ENCODE measurements around the gene PBX1. TPM values are rescaled to one million over a fixed set of nuclear protein-coding genes. Genes with fewer than 3 reads are reported as not detected.

PBX1 gene
- total RNA-seq, 4 donors from 2014 or later, result 33.3 to 61.8 (median 56.2) TPM

DNA sequence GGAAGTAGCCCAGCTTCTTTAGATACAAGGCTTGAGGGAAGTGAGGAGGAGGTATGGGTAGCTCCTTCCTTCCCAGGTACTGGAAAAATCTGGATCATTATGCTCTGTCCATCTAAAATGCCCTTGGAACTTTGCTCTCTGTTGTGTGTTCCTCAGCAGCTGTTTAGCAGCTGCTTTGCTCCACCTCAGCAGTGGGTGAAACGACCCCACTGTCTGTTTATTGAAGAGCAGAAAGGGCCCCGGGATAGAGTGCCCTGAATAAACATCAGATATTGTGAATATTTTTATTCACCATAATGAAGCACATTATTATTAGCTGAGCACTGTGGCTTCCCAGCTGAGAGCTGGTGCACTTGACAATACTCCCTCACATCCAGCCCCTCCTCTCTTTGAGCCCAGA lies 237.9 kb downstream of the PBX1 start:
- no peak for ATAC-seq (ENCODE audit: low FRiP score)
- DNase-seq (ENCODE audit: low spot score), result no peak
- TF ChIP-seq, protein P1, sequence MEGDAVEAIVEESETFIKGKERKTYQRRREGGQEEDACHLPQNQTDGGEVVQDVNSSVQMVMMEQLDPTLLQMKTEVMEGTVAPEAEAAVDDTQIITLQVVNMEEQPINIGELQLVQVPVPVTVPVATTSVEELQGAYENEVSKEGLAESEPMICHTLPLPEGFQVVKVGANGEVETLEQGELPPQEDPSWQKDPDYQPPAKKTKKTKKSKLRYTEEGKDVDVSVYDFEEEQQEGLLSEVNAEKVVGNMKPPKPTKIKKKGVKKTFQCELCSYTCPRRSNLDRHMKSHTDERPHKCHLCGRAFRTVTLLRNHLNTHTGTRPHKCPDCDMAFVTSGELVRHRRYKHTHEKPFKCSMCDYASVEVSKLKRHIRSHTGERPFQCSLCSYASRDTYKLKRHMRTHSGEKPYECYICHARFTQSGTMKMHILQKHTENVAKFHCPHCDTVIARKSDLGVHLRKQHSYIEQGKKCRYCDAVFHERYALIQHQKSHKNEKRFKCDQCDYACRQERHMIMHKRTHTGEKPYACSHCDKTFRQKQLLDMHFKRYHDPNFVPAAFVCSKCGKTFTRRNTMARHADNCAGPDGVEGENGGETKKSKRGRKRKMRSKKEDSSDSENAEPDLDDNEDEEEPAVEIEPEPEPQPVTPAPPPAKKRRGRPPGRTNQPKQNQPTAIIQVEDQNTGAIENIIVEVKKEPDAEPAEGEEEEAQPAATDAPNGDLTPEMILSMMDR (IDR thresholded peaks at IDR 0.05), result no peak

- DNase-seq (ENCODE audit: low spot score) (no peak), ATAC-seq (ENCODE audit: low FRiP score) (no peak)
- TF ChIP-seq, protein P1 (IDR thresholded peaks at IDR 0.05), result no peak
Measured at GRCh38 chr1:164801246-164801731, 242.3 kb downstream of the PBX1 start.

DNA sequence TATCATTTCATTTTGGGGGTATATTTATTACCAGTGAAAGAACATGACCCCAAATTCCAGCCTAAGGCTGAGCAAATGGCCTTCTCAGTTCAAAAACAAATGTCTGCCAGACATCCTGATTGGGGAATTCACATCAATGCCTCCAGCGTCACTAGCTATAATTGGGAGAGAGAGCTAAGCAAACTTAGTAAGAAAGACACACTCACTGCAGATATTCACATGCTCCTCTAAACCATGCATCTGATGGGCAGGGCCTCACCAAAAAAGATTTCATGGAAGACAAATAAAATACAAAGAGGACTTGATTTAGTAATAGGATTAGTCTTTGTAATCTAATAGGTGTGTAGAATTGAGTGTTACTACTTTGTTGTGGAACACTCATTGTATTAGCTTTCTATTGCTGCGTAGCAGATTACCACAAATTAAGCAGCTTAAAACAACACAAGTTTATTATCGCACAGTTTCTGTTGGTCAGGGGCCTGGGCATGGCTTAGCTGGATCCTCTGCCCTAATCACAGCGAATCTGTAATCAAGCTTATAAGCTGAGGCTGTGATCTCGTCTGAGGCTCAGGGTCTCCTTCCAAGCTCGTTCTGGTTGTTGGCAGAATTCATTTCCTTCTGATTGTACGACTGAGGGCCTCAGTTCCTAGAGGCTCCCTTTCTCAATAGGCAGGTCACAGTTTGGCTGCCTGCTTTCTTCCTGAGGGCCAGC lies 243.0 kb downstream of the PBX1 start:
- ATAC-seq (ENCODE audit: low FRiP score) (no peak), DNase-seq (ENCODE audit: low spot score) (no peak)
- TF ChIP-seq, protein P1 (IDR thresholded peaks at IDR 0.05), result no peak

- ATAC-seq (ENCODE audit: low FRiP score) (no peak), DNase-seq (ENCODE audit: low spot score) (no peak)
- TF ChIP-seq, protein P1 (IDR thresholded peaks at IDR 0.05), result no peak
Measured at GRCh38 chr1:164802529-164803282, 243.7 kb downstream of the PBX1 start.

- TF ChIP-seq, protein P1 (IDR thresholded peaks at IDR 0.05), result no peak
- DNase-seq (ENCODE audit: low spot score), result no peak
- no peak for ATAC-seq (ENCODE audit: low FRiP score)
Measured at GRCh38 chr1:164803366-164803765, 244.4 kb downstream of the PBX1 start.

- DNase-seq (ENCODE audit: low spot score) (no peak), ATAC-seq (ENCODE audit: low FRiP score) (no peak)
- TF ChIP-seq, protein P1 (IDR thresholded peaks at IDR 0.05), result no peak
Measured at GRCh38 chr1:164804366-164804765, 245.4 kb downstream of the PBX1 start.

Measured in omental fat pad (tissue), 4 donors.